ENCODE results near the gene FANCF.

The FANCF gene

DNA sequence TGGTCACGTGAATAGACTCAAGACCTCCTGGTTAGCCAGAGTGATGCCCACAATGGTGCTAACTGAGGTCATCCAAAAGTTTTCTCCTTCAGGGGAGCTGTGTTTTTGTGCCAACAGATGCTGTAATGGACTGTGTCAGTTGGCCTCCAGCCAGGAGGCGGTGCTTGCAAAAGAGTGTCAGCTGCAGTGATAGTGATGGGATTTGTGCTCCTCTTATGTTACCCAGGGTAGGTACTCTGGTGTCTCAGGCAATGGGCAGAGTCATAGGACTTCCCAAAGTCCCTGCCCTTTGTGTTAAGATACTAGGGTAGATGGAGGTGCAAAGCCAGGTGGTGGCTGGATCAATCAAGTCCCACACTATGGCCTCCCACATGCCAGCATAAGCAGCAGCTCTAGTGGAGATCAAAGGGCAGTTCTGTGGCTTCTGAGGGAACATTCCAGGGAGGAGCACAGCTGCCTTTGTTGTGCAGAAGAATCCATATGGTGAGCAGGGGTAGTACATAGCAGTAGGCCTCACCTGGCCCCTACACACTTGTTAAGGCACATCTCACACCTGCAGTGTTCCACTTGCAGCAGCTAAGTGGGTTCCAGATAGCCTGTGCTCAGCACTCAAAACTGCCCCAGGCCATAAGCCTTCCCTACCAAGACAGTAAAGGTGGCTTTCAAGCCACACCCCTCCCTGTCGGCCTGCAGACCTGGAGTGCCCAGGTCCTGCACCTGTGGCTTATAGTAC, 9.4 kb upstream of the FANCF start:
- Histone ChIP-seq H2AFZ (ENCODE audit: low read length) (no peak overlapping the region), H3K27ac (replicated peaks; ENCODE audit: low read length) (no peak overlapping the region), H2BK12ac (ENCODE audit: low read length) (no peak overlapping the region), H2BK15ac (ENCODE audit: low read length) (no peak overlapping the region), H3K4me3 (ENCODE audit: low read length in 2 of 2) (no peak overlapping the region), H3K4ac (ENCODE audit: low read length) (no peak overlapping the region), H3K9me3 (replicated peaks in 1 of 2; ENCODE audit: control insufficient read depth in 2 of 2, insufficient read depth in 1 of 2, low read depth in 1 of 2, low read length in 2 of 2) (no peaks in the 10 kb centered on the region), H2BK120ac (ENCODE audit: low read depth, low read length) (no peak overlapping the region), H3K9ac (ENCODE audit: low read depth, low read length, poor library complexity) (no peak overlapping the region), H3K36me3 (replicated peaks in 1 of 2; ENCODE audit: control insufficient read depth in 2 of 2, insufficient read depth in 2 of 2, low read length in 2 of 2) (no peaks in the 10 kb centered on the region), H4K8ac (ENCODE audit: low read depth, low read length) (no peak overlapping the region), H4K91ac (ENCODE audit: low read depth, low read length, poor library complexity) (no peak overlapping the region), H3K27me3 (ENCODE audit: control insufficient read depth in 3 of 3, insufficient read depth in 3 of 3, low read depth in 1 of 3, low read length in 3 of 3) (no peaks in the 10 kb centered on the region), H3K4me2 (ENCODE audit: insufficient read depth, low read length, poor library complexity, severe bottlenecking) (no peak overlapping the region), H3K14ac (ENCODE audit: low read length) (no peak overlapping the region), H2BK5ac (ENCODE audit: low read length) (no peak overlapping the region), H3K18ac (ENCODE audit: low read length) (no peak overlapping the region), H2AK5ac (ENCODE audit: low read depth, low read length) (peak overlapping the region; percentile 10), H3K79me1 (ENCODE audit: low read depth, low read length) (no peaks in the 10 kb centered on the region), H3K23ac (ENCODE audit: low read depth, low read length, poor library complexity) (no peak overlapping the region), H3K4me1 (ENCODE audit: control insufficient read depth in 2 of 2, insufficient read depth in 1 of 2, low read depth in 1 of 2, low read length in 2 of 2) (no peaks in the 10 kb centered on the region)
- DNase-seq (ENCODE audit: low spot score) = no peak
- no CpG with 5 or more reads among the region's 3 CpGs for WGBS, 2 donors (ENCODE audit: extremely low coverage in 2 of 2, insufficient read length in 2 of 2, insufficient replicate concordance in 1 of 2)

DNA sequence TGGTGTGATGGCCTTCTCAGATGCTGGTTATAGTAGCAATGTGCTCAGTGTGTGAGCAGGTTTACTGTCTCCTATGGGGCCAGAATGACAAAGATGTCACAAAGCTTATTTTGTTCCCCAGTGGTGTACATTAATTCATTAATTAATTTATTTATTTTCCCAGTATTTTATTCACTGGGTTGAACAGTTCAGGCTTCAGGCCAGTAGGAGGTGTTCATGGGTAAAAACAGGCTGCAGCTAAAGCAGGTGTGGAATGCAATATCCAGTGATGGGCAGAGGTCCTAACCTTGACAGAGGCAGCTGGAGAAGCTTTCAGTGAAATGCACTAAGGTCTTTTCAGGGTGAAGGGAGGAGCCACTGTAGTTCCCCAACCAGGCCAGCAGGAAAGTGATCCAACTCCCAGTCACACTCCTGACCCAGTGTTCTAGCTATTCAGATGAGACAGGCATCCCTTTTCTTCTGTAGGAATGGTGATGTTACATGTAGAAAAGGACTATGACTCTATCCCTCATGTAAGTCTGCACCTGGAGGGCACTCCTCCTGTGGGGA, 7.8 kb upstream of the FANCF start:
- Histone ChIP-seq H4K8ac (ENCODE audit: low read depth, low read length) (no peak overlapping the region), H3K9ac (ENCODE audit: low read depth, low read length, poor library complexity) (no peak overlapping the region), H3K4me1 (ENCODE audit: control insufficient read depth in 2 of 2, insufficient read depth in 1 of 2, low read depth in 1 of 2, low read length in 2 of 2) (no peaks in the 10 kb centered on the region), H3K4ac (ENCODE audit: low read length) (no peak overlapping the region), H3K18ac (ENCODE audit: low read length) (no peak overlapping the region), H2BK12ac (ENCODE audit: low read length) (no peak overlapping the region), H3K14ac (ENCODE audit: low read length) (no peak overlapping the region), H3K27me3 (ENCODE audit: control insufficient read depth in 3 of 3, insufficient read depth in 3 of 3, low read depth in 1 of 3, low read length in 3 of 3) (no peaks in the 10 kb centered on the region), H2BK5ac (ENCODE audit: low read length) (no peak overlapping the region), H3K9me3 (replicated peaks in 1 of 2; ENCODE audit: control insufficient read depth in 2 of 2, insufficient read depth in 1 of 2, low read depth in 1 of 2, low read length in 2 of 2) (no peaks in the 10 kb centered on the region), H3K27ac (replicated peaks; ENCODE audit: low read length) (no peak overlapping the region), H2BK15ac (ENCODE audit: low read length) (no peak overlapping the region), H2AFZ (ENCODE audit: low read length) (no peak overlapping the region), H3K4me2 (ENCODE audit: insufficient read depth, low read length, poor library complexity, severe bottlenecking) (no peak overlapping the region), H4K91ac (ENCODE audit: low read depth, low read length, poor library complexity) (no peak overlapping the region), H3K4me3 (ENCODE audit: low read length in 2 of 2) (no peak overlapping the region), H3K36me3 (replicated peaks in 1 of 2; ENCODE audit: control insufficient read depth in 2 of 2, insufficient read depth in 2 of 2, low read length in 2 of 2) (no peaks in the 10 kb centered on the region), H3K23ac (ENCODE audit: low read depth, low read length, poor library complexity) (no peak overlapping the region), H2AK5ac (ENCODE audit: low read depth, low read length) (no peak overlapping the region), H3K79me1 (ENCODE audit: low read depth, low read length) (no peaks in the 10 kb centered on the region), H2BK120ac (ENCODE audit: low read depth, low read length) (no peak overlapping the region)
- no peak for DNase-seq (ENCODE audit: low spot score)

DNA sequence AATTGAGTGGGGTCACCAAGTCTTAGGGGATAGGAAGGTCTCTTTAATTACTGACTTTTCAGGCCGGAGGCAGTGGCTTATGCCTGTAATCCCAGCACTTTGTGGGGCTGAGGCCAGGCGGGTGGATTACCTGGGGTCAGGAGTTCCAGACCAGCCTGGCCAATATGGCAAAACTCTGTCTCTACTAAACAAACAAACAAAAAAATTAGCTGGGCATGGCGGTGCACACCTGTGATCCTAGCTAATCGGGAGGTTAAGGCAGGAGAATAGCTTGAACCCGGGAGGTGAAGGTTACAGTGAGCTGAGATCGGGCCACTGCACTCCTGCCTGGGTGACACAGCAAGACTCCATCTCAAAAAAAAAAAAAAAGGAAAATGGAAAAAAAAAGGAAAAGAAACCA, 1.8 kb upstream of the FANCF start:
- no peak overlapping the region for H2BK15ac ChIP-seq (ENCODE audit: low read length)
- H2BK12ac ChIP-seq (ENCODE audit: low read length) = no peak overlapping the region
- H3K23ac ChIP-seq (ENCODE audit: low read depth, low read length, poor library complexity) = no peak overlapping the region
- WGBS, 2 donors (ENCODE audit: extremely low coverage in 2 of 2, insufficient read length in 2 of 2, insufficient replicate concordance in 1 of 2) = no CpG with 5 or more reads among the region's 6 CpGs
- no peak overlapping the region for H3K14ac ChIP-seq (ENCODE audit: low read length)
- H3K79me1 ChIP-seq (ENCODE audit: low read depth, low read length) = no peaks in the 10 kb centered on the region
- no peak overlapping the region for H2BK5ac ChIP-seq (ENCODE audit: low read length)
- H3K9me3 ChIP-seq (replicated peaks in 1 of 2; ENCODE audit: control insufficient read depth in 2 of 2, insufficient read depth in 1 of 2, low read depth in 1 of 2, low read length in 2 of 2) = no peaks in the 10 kb centered on the region
- no peak overlapping the region for H2AK5ac ChIP-seq (ENCODE audit: low read depth, low read length)
- no peak for DNase-seq (ENCODE audit: low spot score)
- H4K91ac ChIP-seq (ENCODE audit: low read depth, low read length, poor library complexity) = no peak overlapping the region
- no peak overlapping the region for H3K27ac ChIP-seq (replicated peaks; ENCODE audit: low read length)
- no peak overlapping the region for H3K4ac ChIP-seq (ENCODE audit: low read length)
- no peak overlapping the region for H3K4me2 ChIP-seq (ENCODE audit: insufficient read depth, low read length, poor library complexity, severe bottlenecking)
- no peak overlapping the region for H3K4me3 ChIP-seq (ENCODE audit: low read length in 2 of 2)
- no peak overlapping the region for H2BK120ac ChIP-seq (ENCODE audit: low read depth, low read length)
- H3K9ac ChIP-seq (ENCODE audit: low read depth, low read length, poor library complexity) = no peak overlapping the region
- no peaks in the 10 kb centered on the region for H3K27me3 ChIP-seq (ENCODE audit: control insufficient read depth in 3 of 3, insufficient read depth in 3 of 3, low read depth in 1 of 3, low read length in 3 of 3)
- H3K4me1 ChIP-seq (ENCODE audit: control insufficient read depth in 2 of 2, insufficient read depth in 1 of 2, low read depth in 1 of 2, low read length in 2 of 2) = peaks cover 0 to 5% of the 10 kb centered on the region in 2 donors
- peaks cover 0 to 12% of the 10 kb centered on the region in 2 donors for H3K36me3 ChIP-seq (replicated peaks in 1 of 2; ENCODE audit: control insufficient read depth in 2 of 2, insufficient read depth in 2 of 2, low read length in 2 of 2)
- H4K8ac ChIP-seq (ENCODE audit: low read depth, low read length) = no peak overlapping the region
- no peak overlapping the region for H3K18ac ChIP-seq (ENCODE audit: low read length)
- no peak overlapping the region for H2AFZ ChIP-seq (ENCODE audit: low read length)

DNA sequence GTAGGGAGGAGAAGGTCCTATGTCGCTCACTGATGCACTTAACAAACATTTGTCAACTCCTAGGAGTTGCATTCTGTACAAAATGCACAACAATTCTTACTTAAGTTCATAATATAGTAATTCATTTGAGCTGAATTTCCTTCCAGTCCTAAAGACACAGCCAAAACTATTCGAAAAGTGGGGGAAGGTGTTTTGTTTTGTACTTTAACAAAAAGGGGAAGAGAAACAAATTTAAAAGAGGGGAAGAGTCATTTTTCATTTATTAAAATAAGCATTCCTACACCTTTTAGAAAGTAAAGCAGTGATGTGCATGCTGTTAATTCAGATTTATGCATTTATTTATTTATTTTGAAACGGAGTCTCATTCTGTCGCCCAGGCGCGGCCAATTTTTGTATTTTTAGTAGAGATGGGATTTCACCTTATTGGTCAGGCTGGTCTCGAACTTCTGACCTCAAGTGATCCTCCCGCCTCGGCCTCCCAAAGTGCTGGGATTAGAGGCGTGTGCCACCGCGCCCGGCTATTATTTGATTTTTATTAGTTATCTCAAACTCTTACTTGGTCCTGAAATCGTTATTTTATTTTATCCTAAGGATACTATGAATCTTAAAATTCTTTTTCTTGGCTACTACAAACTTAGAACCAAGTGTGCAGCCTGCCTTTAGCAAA, 1.1 kb upstream of the FANCF start:
- Histone ChIP-seq H3K9ac (ENCODE audit: low read depth, low read length, poor library complexity) (no peak overlapping the region), H4K91ac (ENCODE audit: low read depth, low read length, poor library complexity) (no peak overlapping the region), H3K4me2 (ENCODE audit: insufficient read depth, low read length, poor library complexity, severe bottlenecking) (no peak overlapping the region), H2AK5ac (ENCODE audit: low read depth, low read length) (no peak overlapping the region), H3K36me3 (replicated peaks in 1 of 2; ENCODE audit: control insufficient read depth in 2 of 2, insufficient read depth in 2 of 2, low read length in 2 of 2) (peaks cover 0 to 12% of the 10 kb centered on the region in 2 donors), H2BK5ac (ENCODE audit: low read length) (no peak overlapping the region), H2BK15ac (ENCODE audit: low read length) (no peak overlapping the region), H3K14ac (ENCODE audit: low read length) (no peak overlapping the region), H3K23ac (ENCODE audit: low read depth, low read length, poor library complexity) (no peak overlapping the region), H3K4ac (ENCODE audit: low read length) (no peak overlapping the region), H4K8ac (ENCODE audit: low read depth, low read length) (no peak overlapping the region), H2BK120ac (ENCODE audit: low read depth, low read length) (no peak overlapping the region), H3K18ac (ENCODE audit: low read length) (no peak overlapping the region), H3K27me3 (ENCODE audit: control insufficient read depth in 3 of 3, insufficient read depth in 3 of 3, low read depth in 1 of 3, low read length in 3 of 3) (no peaks in the 10 kb centered on the region), H3K4me3 (ENCODE audit: low read length in 2 of 2) (no peak overlapping the region), H3K27ac (replicated peaks; ENCODE audit: low read length) (no peak overlapping the region), H3K4me1 (ENCODE audit: control insufficient read depth in 2 of 2, insufficient read depth in 1 of 2, low read depth in 1 of 2, low read length in 2 of 2) (peaks cover 0 to 5% of the 10 kb centered on the region in 2 donors), H3K9me3 (replicated peaks in 1 of 2; ENCODE audit: control insufficient read depth in 2 of 2, insufficient read depth in 1 of 2, low read depth in 1 of 2, low read length in 2 of 2) (no peaks in the 10 kb centered on the region), H2BK12ac (ENCODE audit: low read length) (no peak overlapping the region), H2AFZ (ENCODE audit: low read length) (peak overlapping the region; percentile 97), H3K79me1 (ENCODE audit: low read depth, low read length) (no peaks in the 10 kb centered on the region)
- WGBS, 2 donors (ENCODE audit: extremely low coverage in 2 of 2, insufficient read length in 2 of 2, insufficient replicate concordance in 1 of 2) = no CpG with 5 or more reads among the region's 14 CpGs
- DNase-seq (ENCODE audit: low spot score) = no peak
